ENCODE measurements around the gene RAPGEF2.

RAPGEF2 gene

DNA sequence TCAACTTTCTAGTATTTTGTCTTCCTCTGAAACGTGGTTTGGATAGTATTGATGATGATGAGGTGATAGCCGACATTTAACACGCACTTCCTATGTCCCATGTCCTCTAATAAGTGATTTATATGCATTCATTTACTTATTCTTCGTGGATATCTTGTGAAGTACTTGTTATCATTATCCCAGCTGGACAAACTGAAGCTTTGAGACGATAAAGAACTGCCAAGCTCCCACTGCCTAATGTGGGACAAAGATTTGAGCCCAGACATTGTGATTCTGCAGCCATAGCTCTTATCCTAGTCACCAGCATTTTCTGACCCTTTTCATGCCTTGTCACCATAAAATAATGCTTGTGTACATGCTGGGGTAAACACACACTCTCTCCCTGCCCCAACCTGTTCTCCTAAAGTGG is 92.5 kb downstream of the RAPGEF2 start:
- DNase-seq (ENCODE audit: low spot score), result no peak

DNA sequence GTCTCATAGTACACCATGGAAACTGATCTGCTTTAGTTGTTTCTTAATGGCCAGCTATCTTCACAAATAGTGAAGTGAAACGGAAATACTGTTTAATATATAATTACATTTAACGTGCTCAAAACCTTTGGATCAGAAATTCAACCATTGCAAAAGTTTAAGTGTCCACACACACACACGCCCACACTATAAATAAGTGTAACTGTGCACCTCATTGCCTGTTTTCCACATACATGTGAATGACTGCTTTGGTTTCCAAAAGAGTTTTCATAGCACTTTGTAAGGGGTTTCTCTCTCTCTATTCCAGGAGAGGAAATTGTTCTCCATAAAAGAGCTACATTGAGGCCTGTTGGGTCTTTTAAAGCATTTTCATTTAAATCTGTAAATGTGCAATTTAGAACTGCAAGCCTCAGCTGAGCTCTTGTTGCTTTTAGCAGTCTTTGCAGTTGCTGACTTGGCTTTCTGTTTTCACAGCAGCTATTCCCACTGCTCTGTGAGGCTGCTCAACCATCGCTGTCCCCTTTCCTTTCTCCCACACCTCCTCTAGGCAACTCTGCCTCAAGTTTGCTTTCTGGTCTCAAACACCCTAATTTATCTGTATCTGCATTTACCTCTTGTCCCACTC is 94.5 kb downstream of the RAPGEF2 start:
- DNase-seq (ENCODE audit: low spot score), result no peak

DNA sequence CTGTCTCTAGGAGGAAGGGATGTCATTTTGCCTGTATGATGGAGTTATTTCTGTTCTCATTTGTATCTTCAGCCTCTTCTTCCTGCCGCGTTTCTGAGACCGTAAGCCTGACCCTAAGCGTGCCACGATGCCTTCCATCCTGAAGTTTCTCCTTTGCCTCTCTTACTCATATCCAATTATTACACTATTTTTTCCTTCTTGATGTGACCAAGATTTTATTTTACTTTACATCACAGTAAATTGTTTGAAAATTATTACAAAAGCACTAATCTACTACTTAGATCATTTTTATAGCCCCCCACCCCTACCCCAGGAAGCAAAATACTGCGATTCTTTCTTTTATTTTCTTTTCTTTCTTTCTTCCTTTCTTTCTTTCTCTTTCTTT is 95.0 kb downstream of the RAPGEF2 start:
- DNase-seq (ENCODE audit: low spot score), result no peak

DNA sequence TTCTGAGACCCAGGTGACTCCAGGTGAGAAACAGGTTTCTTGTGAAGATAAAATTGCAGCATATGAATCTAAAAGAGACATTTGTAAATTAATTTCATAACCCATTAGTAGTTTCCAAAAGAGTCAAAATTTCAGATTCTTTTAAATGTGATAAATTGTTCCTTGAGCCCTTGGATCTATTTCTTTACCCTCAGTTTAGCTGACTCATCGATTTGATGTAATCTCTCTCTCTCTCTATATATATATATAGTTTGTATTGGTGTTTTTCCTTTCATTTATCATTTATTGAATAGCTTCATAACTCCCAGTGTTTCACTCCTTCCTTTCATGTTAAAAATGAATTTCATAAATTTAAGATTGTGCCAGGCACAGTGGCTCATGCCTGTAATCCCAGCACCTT is 96.9 kb downstream of the RAPGEF2 start:
- DNase-seq (ENCODE audit: low spot score), result no peak

DNA sequence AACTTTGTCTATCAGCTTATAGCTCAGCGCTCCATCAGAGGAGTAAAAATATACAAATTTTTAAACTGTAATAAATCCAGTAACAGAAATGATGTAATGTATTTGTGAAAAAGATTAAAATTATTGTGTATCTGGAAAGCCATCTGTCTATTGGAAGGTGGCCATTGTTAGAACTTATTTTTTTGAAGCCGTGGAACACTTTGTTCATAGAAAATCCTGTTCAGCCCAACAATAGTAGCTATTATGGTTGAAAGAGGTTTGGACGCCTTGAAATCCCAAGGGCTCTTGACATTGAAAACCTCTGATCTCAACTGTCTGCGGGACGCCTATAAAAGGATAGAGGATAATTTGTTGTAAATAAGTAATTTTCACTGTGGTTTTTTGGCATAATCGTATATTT is 98.3 kb downstream of the RAPGEF2 start:
- no peak for DNase-seq (ENCODE audit: low spot score)

DNA sequence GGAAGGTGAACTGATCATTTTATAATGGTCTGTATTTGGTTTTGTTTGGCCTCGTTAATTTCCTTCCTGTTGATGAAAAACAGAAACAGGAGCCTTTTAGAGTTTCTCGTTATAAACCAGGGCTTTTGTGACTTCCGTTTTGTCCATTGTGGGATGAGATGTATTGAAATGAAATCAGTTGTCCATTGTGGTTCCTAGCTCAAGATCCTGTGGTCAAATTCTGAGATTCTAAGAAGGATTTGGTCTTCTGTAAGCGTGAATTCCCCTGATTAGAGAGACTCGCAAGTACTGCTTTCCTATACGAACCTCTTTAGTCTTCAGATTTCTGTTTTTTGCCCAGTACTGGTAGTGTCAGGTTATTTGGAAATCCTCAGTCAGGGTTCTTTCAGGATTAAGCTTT is 101.7 kb downstream of the RAPGEF2 start:
- no peak for DNase-seq (ENCODE audit: low spot score)

DNA sequence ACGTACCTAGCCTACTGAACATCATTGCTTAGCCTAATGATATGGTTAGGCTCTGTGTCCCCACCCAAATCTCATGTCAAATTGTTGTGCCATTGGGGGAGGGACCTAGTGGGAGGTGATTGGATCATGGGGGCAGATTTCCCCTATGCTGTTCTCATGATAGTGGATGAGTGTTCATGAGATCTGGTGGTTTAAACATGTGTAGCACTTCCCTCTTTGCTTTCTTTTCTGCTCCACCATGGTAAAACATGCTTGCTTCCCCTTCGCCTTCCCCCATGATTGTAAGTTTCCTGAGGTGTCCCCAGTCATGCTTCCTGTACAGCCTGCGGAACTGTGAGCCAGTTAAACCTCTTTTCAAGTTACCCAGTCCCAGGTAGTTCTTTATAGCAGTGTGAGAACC is 102.6 kb downstream of the RAPGEF2 start:
- DNase-seq (ENCODE audit: low spot score), result no peak

DNA sequence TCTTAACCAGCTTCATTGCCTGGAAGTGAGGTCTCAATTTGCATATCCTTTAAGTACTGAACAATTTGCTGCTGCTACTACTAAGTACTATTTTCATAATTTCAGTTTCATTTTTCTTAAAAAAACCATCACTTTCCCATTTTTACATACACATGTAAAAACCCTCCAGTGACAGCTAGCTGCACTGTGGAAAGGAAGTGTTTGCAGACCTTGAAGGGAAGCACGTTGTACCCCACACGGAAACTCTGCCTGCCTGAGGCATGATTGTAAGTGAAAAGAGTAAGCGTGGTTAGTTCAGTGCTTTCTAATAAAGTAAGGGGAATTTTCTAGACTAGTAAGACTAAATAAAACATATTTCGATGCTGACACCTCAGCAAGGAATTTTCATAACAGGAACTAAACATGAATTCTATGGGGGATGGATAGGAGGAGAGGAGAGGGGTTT is 103.6 kb downstream of the RAPGEF2 start:
- DNase-seq (ENCODE audit: low spot score), result no peak

DNA sequence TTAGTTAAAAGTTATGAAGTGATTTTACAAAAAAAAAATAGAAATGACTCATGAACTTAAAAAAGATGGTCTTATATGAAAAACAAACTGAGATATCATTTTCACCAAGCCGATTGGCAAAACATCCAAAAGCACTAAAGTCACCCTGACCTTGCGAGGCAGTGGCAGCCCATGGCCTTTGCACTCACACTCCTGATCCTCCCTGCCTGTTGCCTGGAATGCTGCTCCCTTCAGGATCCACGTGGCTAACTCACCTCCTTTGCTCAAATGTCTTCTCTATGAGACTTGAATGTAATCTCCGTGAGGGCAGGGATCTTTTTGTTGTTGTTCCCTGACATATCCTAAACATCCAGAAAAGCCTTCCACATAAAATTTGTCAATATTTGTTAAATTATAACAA is 106.4 kb downstream of the RAPGEF2 start:
- no peak for DNase-seq (ENCODE audit: low spot score)

DNA sequence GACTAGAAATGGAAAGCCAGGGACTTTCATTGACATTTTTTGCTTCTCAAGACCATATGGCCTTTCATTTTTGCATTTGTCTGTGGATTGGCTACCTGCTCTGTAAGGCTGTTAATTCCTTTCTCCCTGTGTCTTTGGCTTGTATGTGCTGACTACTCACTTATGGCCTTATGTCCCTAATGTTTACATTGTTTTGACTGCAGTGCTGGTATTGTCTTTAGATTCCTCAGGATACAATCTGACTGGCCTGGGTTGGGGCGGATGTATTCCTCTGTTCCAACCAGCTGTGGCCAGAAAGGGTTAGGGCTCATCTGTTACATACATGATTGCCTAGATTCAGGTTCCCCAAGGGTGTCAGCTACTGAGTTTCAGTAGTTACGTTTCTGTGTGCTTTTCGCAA is 108.1 kb downstream of the RAPGEF2 start:
- DNase-seq (ENCODE audit: low spot score), result no peak

DNA sequence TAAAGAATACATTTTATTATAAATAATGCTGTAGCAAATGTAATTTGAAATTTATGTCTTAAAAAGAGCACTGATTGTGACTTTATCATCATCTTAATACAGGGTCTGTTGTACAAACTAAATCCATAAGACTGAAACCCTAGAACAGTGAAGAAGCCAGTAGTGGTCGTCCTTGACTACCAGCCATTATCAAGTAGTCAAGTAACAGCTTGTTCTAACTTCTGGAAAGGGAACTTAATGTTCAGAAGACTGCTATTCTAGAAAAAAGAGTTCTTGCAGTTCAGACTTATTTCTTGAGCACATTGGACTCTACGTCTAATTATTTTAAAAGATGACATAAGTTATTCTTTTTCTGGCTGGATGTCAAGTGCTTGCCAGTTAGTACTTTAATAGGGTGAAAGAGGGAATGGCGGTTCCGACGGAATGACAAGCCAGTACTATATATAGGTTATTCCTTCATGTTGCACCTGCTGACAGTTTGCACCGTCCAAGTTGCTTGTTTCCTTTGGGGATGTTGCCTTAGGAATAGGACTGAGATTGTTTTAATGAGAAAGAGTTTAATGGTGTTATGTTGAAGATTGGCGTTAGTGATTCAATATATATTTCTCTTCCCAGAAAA is 109.9 kb downstream of the RAPGEF2 start:
- no peak for DNase-seq (ENCODE audit: low spot score)

DNA sequence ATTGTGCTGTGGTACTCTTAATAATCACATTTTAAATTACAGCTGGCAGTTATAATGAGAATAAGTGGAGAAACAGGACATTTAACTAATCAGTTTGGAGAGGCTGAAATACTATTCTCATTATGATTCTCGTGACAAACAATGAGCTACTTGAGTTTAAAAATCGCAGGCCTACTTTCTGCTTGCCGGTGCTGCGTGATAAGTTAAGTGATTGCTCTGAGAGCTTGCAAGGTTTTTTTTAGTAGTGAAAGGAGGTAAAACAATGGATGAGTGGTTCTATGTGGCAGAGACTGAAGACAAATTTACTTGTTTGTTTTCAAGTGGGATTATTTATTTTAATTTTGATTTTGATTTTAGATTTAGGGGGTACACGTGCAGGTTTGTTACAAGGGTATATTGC is 114.0 kb downstream of the RAPGEF2 start:
- DNase-seq (ENCODE audit: low spot score), result no peak

DNA sequence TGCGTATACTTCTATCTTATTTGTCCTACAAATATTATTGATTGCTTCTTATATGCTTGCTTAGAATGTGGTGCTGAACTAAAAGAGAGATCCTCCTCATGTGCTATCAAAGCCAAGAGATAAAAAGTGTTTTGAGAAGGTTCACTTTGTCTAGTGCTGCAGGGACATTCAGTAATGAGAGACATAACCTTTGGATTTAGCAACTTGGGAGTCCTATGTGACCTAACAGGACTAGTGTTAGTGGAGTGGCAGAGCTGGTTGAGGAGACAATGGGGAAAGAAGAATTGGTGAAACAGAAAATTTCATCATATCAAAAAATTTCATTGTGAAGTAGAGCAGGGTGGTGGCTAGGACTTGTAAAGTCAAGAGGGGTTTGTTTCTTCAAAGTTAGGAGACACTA is 117.0 kb downstream of the RAPGEF2 start:
- DNase-seq (ENCODE audit: low spot score), result no peak

DNA sequence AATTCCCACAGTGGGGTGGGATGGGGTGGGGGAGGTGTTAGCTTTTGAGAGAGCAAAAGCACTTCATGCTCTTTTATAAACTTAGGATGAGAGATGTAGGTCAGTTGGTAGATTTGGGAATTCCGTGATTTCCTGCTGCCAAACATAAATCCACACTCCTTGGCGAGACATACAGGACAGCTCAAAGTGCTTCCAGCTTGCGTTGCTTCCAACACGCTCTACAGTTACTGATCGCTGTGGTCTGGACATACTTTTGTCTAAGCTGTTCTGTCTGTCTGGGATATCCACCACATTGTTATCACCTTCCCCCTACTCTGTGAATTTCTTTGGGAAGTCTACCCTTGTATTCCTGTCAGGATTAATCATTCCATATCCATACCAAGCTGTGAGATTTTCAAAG is 117.5 kb downstream of the RAPGEF2 start:
- no peak for DNase-seq (ENCODE audit: low spot score)

DNA sequence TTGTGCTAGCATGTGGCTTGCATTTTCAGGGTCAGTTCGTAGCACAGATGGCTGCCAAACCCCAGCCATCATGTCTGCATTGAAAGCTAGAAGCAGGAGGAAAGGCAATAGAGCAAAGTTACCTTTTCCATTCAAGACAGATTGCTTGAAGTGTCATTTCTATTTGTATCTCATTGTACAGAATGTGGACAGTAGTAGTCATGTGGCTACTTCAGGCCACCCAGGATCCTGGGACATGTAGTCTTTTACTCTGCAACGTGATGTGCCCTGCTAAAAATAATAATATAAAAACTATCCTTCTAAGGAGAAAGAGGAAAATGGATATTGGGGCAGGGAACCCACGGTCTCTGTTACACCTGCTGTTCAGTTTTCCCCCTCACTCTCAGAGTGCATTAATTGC is 118.4 kb downstream of the RAPGEF2 start:
- no peak for DNase-seq (ENCODE audit: low spot score)

DNA sequence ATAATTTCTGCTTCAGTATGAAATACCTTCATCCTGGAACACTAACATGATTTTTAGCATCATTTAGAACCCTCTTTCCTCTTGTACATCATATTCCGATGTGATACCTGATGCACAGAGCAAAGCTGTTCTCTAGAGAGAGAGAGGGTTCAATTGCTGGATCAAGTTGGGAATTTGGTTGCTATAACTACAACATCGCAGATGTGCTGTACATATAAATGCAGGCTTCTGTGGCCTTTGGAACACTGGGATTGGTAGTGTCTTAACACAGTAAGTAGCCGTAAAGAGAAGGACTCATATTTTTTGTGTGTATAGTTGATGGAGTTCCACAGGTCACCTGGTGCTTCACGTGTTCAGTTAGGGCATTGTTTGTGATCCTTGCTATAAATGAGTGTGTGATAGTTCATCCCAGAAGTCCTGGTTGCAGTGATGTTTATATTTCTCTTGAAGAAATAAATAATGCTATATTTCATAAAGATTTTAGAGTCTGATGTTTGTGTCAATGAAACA is 119.2 kb downstream of the RAPGEF2 start:
- no peak for DNase-seq (ENCODE audit: low spot score)

DNA sequence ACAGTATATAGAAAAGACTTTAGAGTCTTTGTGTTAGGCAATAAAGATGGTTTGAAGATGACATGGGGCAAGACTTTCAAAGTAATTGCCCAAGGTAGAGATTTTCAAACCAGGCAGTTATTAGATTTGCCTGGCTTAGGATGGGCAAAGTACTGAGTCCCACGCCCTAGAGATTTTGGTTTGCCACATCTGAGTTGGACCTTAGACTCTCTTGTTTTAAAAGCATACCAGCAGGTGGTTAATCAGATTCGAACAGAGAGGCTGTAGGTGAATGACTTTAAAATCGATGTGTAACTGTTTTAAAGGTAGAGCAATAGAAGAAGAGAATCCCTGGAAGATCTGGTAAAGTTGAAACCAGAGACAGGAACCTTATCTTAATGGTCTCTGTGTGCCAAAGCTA is 121.5 kb downstream of the RAPGEF2 start:
- DNase-seq (ENCODE audit: low spot score), result no peak

DNA sequence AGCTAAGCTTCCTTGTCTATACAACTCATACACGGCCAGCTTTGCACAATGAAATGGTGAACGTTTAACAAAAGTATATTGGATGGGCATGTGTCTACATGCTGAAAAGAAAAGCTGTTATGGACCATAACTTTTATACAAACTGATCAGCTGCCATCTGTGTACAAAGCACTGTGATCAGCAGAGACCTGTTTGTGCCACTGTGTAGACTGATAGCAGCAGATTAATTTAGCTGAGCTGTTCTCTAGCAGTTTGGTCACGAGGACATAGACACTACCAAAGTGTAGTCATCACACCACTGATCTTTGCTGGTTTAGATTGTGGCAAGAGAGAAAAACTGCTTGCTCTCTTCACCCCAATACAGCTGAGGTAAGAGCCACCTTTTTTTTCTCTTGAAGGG is 124.5 kb downstream of the RAPGEF2 start:
- DNase-seq (ENCODE audit: low spot score), result no peak

DNA sequence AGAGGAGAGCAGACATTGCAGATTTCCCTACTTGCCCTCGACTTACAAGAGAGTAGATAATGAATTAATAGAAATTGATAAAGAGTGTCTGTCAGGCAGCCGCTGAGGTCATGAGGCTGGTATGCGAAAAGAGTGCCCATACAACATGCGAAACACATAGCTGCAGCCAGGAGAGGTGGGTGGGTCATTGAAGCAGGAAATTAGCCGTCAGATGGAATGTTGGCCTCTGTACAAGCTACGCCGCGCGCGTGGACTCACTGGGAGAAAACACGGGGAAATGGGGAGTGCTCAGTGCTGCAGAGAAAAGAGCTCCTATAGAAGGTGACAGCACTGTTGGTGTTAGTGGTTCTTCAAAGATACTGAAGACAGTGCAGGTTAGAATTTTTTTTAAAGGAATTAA is 125.1 kb downstream of the RAPGEF2 start:
- peak; percentile 58 for DNase-seq (ENCODE audit: low spot score)

DNA sequence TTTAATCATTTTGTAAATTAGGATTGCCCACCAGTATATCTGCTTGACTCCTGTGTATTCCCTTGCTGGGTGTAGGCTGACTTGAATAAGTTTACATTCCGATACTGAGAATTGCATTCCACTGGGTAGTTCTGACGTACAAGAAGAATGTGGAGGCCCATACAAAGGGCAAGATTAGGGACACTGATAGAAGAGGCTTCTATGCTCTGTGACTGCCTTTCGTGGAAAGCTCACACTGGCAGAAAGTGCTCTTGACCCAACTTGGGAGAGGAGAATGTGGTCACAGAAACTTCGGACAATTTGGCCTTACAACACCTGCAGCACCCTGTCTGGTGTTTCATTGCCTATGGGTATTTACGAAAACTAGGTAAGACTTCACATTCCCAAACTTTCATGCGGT is 126.3 kb downstream of the RAPGEF2 start:
- peak; percentile 52 for DNase-seq (ENCODE audit: low spot score)

DNA sequence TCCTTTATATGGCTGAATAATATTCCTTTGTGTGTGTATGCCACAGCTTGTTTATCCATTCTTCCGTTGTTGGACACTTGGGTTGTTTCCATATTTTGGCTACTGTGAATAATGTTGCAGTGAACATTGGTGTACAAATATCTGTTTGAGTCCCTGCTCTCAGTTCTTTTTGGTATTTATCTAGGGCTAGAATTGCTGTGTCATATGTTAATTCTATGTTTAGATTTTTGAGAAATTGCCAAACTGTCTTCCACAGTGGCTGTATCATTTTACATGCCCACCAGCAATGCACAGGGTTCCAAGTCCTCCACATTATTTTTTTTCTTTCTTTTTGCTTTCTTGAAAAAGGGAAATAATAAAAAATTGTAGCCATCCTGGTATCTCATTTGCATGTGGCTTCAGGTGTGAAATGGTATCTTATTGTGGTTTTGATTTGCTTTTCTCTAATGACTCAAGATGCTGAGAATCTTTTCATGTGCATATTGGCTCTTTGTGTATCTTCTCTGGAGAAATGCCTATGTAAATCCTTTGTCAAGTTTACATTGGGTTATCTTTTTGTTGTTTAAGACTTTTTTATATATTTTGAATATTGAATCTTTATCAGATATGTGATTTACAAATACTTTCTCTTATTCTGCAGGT is 129.7 kb downstream of the RAPGEF2 start:
- no peak for DNase-seq (ENCODE audit: low spot score)

DNA sequence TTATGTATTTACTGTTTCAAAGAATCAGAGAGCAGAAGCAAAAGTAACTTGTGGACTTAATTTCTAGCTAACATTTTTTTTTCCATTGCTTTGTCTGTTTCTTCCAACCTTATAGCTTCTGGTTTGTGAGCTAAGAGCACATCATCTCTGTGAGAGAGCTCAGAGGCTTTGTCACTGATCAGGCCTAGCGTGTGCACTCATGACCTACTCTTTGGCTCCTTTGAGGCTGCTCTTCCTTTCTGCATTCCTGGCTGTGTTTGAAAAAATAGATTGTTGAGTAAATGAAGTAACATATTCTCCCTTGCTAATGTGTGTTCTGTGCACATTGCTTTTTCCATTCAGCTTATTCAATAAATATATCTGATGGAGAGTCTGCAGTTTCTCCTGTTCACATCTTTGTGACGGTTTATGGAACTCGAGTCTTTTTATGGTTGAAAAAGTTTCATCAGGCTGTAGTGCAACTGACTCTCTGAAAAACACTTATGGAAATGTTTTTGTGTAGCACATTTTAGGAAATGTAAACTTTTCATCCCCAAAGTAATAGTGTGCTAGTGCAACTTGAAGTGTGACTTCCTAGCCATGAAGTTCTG is 133.0 kb downstream of the RAPGEF2 start:
- no peak for DNase-seq (ENCODE audit: low spot score)

DNA sequence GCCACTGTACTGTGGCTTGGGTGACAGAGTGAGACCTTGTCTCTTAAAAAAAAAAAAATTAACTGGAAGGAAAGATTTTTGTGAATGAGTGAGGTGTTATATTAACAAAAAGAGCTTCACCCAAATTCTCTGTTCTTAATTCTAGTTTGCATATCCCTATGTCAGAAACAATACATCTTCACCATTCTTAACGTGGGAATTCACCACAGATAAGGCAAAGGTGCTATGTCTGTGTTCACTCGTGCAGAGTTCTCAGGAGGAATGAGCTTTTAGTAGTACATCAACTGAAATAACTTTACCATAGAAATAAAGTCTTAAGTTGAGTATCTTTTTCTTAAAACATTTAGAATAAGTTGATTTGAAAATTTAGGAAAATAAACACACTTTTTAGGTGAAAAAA is 135.1 kb downstream of the RAPGEF2 start:
- DNase-seq (ENCODE audit: low spot score), result no peak

Data from ecto neural progenitor cell (in vitro differentiated cells).